Osteocyte (in vitro differentiated cells): ENCODE results near the gene LGR5. TPM values are rescaled to one million over a fixed set of nuclear protein-coding genes. Genes with fewer than 3 reads are reported as not detected.

Experiments used
- DNase-seq: peaks from one replicate; pipeline ENCODE4 v3.0.0; 2021; ENCODE audit warnings: mixed read lengths; ENCODE audit not compliant: unreplicated experiment; ENCODE audit errors: extremely low spot score
- H3K27ac Mint-ChIP-seq: one replicate; pipeline ENCODE4 v1.8.0; 2021; ENCODE audit warnings: mild to moderate bottlenecking, mixed read lengths; ENCODE audit not compliant: unreplicated experiment
- H3K27me3 Mint-ChIP-seq: one replicate; pipeline ENCODE4 v1.8.0; 2021; ENCODE audit warnings: mixed read lengths; ENCODE audit not compliant: unreplicated experiment
- H3K36me3 Mint-ChIP-seq: one replicate; pipeline ENCODE4 v1.8.0; 2021; ENCODE audit warnings: mixed read lengths; ENCODE audit not compliant: unreplicated experiment
- H3K4me1 Mint-ChIP-seq: one replicate; pipeline ENCODE4 v1.8.0; 2021; ENCODE audit warnings: mixed read lengths; ENCODE audit not compliant: unreplicated experiment
- H3K4me3 Mint-ChIP-seq: one replicate; pipeline ENCODE4 v1.8.0; 2021; ENCODE audit warnings: mild to moderate bottlenecking, moderate library complexity, mixed read lengths; ENCODE audit not compliant: unreplicated experiment
- H3K9me3 Mint-ChIP-seq: one replicate; pipeline ENCODE4 v1.8.0; 2021; ENCODE audit warnings: mixed read lengths; ENCODE audit not compliant: unreplicated experiment
- total RNA-seq: library from RNA; stranded (reverse); gene quantifications from 2 replicates; pipeline ENCODE4 v1.2.1, GENCODE V29; 2021
- TF ChIP-seq, protein P1 (sequence below): fragments of 200-600 bp; sonication (generic); IDR thresholded peaks from 2 replicates; pipeline ENCODE4 v1.5.0; 2021; ENCODE audit warnings: antibody characterized with exemption, mild to moderate bottlenecking, moderate library complexity

The LGR5 gene
- total RNA-seq, 1 donor from 2014 or later, result 55.8 TPM

DNA sequence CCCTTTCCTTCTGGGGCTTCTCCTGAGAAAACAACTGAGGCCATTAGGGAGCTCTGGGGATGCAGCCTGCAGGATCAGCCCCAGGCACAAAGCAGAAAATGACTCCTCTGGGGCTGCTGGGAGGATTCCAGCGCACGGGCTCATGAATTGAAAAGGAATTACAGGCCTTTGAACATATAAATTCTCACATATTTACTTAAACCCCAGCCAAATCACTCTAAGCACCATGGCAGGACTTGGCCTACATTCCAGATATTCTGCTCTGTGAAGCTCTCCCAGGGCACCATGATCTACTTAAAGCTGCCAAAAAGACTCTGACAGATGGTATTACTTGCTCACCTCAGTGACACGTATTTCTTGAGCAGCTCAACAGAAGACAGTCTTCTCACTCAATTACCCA is 136.9 kb downstream of the LGR5 start:
- no peak overlapping the region for H3K4me3 Mint-ChIP-seq
- H3K9me3 Mint-ChIP-seq, result no peaks in the 10 kb centered on the region
- peaks cover 11% of the 10 kb centered on the region for H3K4me1 Mint-ChIP-seq
- TF ChIP-seq, protein P1, sequence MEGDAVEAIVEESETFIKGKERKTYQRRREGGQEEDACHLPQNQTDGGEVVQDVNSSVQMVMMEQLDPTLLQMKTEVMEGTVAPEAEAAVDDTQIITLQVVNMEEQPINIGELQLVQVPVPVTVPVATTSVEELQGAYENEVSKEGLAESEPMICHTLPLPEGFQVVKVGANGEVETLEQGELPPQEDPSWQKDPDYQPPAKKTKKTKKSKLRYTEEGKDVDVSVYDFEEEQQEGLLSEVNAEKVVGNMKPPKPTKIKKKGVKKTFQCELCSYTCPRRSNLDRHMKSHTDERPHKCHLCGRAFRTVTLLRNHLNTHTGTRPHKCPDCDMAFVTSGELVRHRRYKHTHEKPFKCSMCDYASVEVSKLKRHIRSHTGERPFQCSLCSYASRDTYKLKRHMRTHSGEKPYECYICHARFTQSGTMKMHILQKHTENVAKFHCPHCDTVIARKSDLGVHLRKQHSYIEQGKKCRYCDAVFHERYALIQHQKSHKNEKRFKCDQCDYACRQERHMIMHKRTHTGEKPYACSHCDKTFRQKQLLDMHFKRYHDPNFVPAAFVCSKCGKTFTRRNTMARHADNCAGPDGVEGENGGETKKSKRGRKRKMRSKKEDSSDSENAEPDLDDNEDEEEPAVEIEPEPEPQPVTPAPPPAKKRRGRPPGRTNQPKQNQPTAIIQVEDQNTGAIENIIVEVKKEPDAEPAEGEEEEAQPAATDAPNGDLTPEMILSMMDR, result no peak
- peaks cover 23% of the 10 kb centered on the region for H3K36me3 Mint-ChIP-seq
- peak overlapping the region; percentile 28 for H3K27ac Mint-ChIP-seq
- no peaks in the 10 kb centered on the region for H3K27me3 Mint-ChIP-seq
- DNase-seq, result no peak

DNA sequence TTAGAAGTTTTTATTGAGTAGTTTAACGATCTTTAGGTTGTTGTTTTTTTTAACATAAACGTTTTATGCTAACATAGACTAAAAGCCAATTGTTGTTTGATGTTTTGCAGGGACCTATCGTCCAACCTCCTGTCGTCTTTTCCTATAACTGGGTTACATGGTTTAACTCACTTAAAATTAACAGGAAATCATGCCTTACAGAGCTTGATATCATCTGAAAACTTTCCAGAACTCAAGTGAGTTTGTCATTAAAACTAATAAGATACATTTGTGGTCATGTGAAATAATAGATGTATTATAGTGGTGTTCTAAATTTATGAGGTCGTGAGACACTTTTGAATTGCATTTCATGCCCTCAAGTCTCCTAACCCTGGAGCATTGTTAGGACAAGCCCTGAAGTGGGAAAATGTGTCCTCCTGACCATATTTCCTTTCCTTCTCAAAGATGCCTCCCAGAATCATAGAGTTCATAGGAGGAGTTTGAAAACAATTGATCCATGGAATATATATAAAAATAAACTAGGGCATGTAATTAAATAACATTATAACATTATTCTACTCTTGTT is 139.2 kb downstream of the LGR5 start:
- Mint-ChIP-seq H3K4me3 (no peak overlapping the region), H3K27ac (no peak overlapping the region), H3K36me3 (peaks cover 29% of the 10 kb centered on the region), H3K27me3 (no peaks in the 10 kb centered on the region), H3K4me1 (peaks cover 11% of the 10 kb centered on the region), H3K9me3 (no peaks in the 10 kb centered on the region)
- TF ChIP-seq, protein P1, result no peak
- DNase-seq, result no peak

DNA sequence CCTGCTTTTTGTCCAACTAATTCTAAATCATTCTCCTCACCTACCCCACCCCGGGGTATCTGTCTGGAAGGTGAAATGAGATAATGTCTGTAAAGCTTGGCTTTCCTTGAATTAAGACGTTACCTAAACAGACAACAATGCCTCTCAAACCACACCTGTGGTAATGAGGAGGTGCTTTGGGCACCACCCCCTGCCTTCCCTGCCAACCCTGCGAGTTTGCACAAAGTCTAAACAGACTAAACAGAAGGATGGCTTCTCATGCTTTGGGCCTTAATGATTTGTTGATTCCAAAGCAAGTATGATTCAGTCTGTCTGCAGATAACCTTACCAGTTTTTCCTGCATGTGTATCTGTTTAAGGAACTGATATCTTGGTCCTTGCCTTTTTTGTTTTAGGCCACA is 141.6 kb downstream of the LGR5 start:
- no peak for DNase-seq
- no peaks in the 10 kb centered on the region for H3K9me3 Mint-ChIP-seq
- H3K27ac Mint-ChIP-seq, result no peak overlapping the region
- TF ChIP-seq, protein P1, result no peak
- H3K36me3 Mint-ChIP-seq, result peaks cover 32% of the 10 kb centered on the region
- H3K4me1 Mint-ChIP-seq, result peaks cover 9% of the 10 kb centered on the region
- H3K27me3 Mint-ChIP-seq, result no peaks in the 10 kb centered on the region
- H3K4me3 Mint-ChIP-seq, result no peak overlapping the region

DNA sequence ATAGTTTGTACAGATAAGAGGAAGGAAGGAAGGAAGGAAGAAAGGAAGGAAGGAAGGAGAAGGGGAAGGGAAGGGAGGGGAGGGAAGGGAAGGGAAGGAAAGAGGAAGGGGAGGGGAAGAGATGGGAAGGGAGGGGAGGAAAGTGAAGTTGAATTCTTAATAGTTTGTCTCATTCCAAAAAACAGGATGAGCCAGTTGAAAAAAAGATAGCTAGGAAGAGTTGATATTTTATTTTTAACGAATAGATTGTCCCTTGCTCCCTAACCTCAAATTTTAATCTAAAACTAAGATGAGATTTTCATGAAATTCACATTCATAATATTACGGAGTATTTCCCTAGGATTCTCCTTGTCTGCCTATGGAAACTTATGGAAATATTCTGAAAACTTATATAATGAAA is 143.3 kb downstream of the LGR5 start:
- H3K4me1 Mint-ChIP-seq, result no peaks in the 10 kb centered on the region
- no peak overlapping the region for H3K27ac Mint-ChIP-seq
- no peak overlapping the region for H3K4me3 Mint-ChIP-seq
- H3K27me3 Mint-ChIP-seq, result no peaks in the 10 kb centered on the region
- peaks cover 31% of the 10 kb centered on the region for H3K36me3 Mint-ChIP-seq
- TF ChIP-seq, protein P1, result no peak
- no peaks in the 10 kb centered on the region for H3K9me3 Mint-ChIP-seq
- no peak for DNase-seq

DNA sequence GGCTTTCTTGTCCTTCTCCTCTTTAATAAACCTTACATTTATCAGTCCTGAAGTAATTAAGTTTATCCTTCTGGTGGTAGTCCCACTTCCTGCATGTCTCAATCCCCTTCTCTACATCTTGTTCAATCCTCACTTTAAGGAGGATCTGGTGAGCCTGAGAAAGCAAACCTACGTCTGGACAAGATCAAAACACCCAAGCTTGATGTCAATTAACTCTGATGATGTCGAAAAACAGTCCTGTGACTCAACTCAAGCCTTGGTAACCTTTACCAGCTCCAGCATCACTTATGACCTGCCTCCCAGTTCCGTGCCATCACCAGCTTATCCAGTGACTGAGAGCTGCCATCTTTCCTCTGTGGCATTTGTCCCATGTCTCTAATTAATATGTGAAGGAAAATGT is 144.8 kb downstream of the LGR5 start:
- no peak for DNase-seq
- H3K27me3 Mint-ChIP-seq, result no peaks in the 10 kb centered on the region
- peaks cover under 1% of the 10 kb centered on the region for H3K4me1 Mint-ChIP-seq
- no peaks in the 10 kb centered on the region for H3K9me3 Mint-ChIP-seq
- peaks cover 25% of the 10 kb centered on the region for H3K36me3 Mint-ChIP-seq
- H3K4me3 Mint-ChIP-seq, result no peak overlapping the region
- TF ChIP-seq, protein P1, result no peak
- no peak overlapping the region for H3K27ac Mint-ChIP-seq
